ENCODE results near the gene CTSD.
A peak's percentile ranks its signal among the peaks of the same experiment; 100 is the strongest.
"Not testable (repeated sequence)": the region's sequence is repeated elsewhere in the genome, so short reads cannot be mapped to it uniquely, and the experiment has no call there.

Gene CTSD

GRCh38 chr11:1763796-1764661 lies at the start of gene CTSD:
Gene CTSD (minus strand): TSS chr11:1763927. CDS start chr11:1763859, 68 bp downstream.
- peak; percentile 99 for DNase-seq (ENCODE audit: low spot score)

- DNase-seq (ENCODE audit: low spot score) = not testable (repeated sequence)
Observed at GRCh38 chr11:1813356-1813755, 49.6 kb upstream of the CTSD start.

GRCh38 chr11:1812801-1813200 lies 49.1 kb upstream of the CTSD start:
- no peak for DNase-seq (ENCODE audit: low spot score)

GRCh38 chr11:1812274-1812673 lies 48.5 kb upstream of the CTSD start:
- DNase-seq (ENCODE audit: low spot score) = no peak

GRCh38 chr11:1810761-1811160 lies 47.0 kb upstream of the CTSD start:
- DNase-seq (ENCODE audit: low spot score) = no peak

- no peak for DNase-seq (ENCODE audit: low spot score)
Observed at GRCh38 chr11:1807264-1807995, 43.7 kb upstream of the CTSD start.

GRCh38 chr11:1805525-1805924 lies 41.8 kb upstream of the CTSD start:
- DNase-seq (ENCODE audit: low spot score) = no peak

GRCh38 chr11:1803835-1804519 lies 40.2 kb upstream of the CTSD start:
- DNase-seq (ENCODE audit: low spot score) = not testable (repeated sequence)

GRCh38 chr11:1803246-1803645 lies 39.5 kb upstream of the CTSD start:
- DNase-seq (ENCODE audit: low spot score) = no peak

- no peak for DNase-seq (ENCODE audit: low spot score)
Observed at GRCh38 chr11:1797391-1798125, 33.8 kb upstream of the CTSD start.

- no peak for DNase-seq (ENCODE audit: low spot score)
Observed at GRCh38 chr11:1796413-1797011, 32.8 kb upstream of the CTSD start.

GRCh38 chr11:1793081-1793480 lies 29.4 kb upstream of the CTSD start:
- no peak for DNase-seq (ENCODE audit: low spot score)

- DNase-seq (ENCODE audit: low spot score) = no peak
Observed at GRCh38 chr11:1792461-1792860, 28.7 kb upstream of the CTSD start.

- no peak for DNase-seq (ENCODE audit: low spot score)
Observed at GRCh38 chr11:1791912-1792311, 28.2 kb upstream of the CTSD start.

- DNase-seq (ENCODE audit: low spot score) = no peak
Observed at GRCh38 chr11:1786466-1786865, 22.7 kb upstream of the CTSD start.

- no peak for DNase-seq (ENCODE audit: low spot score)
Observed at GRCh38 chr11:1785749-1786413, 22.2 kb upstream of the CTSD start.

- DNase-seq (ENCODE audit: low spot score) = no peak
Observed at GRCh38 chr11:1784761-1785650, 21.3 kb upstream of the CTSD start.

GRCh38 chr11:1783725-1784529 lies 20.2 kb upstream of the CTSD start:
- no peak for DNase-seq (ENCODE audit: low spot score)

All from hepatic stellate cell (primary cell).